ENCODE measurements around the gene VASP.

Gene VASP

GRCh38 chr19:45568732-45569131 is 61.5 kb downstream of the VASP start:
- Histone ChIP-seq H3K27me3 (no peaks in the 10 kb centered on the region), H3K36me3 (no peaks in the 10 kb centered on the region), H3K9me3 (no peaks in the 10 kb centered on the region; the same call in 1 of the 2 replicates), H3K4me3 (ENCODE audit: low read depth, low read length) (no peak overlapping the region), H3K4me1 (no peaks in the 10 kb centered on the region)
- no peak for DNase-seq
- no peak for TF ChIP-seq CTCF (IDR thresholded peaks at IDR 0.05; ENCODE audit: low read depth, low read length)

- Histone ChIP-seq H3K4me3 (ENCODE audit: low read depth, low read length) (no peak overlapping the region), H3K4me1 (no peaks in the 10 kb centered on the region), H3K27me3 (no peaks in the 10 kb centered on the region), H3K9me3 (no peaks in the 10 kb centered on the region; the same call in 1 of the 2 replicates), H3K36me3 (no peaks in the 10 kb centered on the region)
- DNase-seq, result peak; percentile 69
- peak; percentile 84 for TF ChIP-seq CTCF (IDR thresholded peaks at IDR 0.05; ENCODE audit: low read depth, low read length)
These were observed 62.5 kb downstream of the VASP start for GRCh38 chr19:45569619-45570421.

GRCh38 chr19:45571457-45572220 is 64.4 kb downstream of the VASP start:
- no peaks in the 10 kb centered on the region; the same call in 1 of the 2 replicates for H3K9me3 ChIP-seq
- no peaks in the 10 kb centered on the region for H3K27me3 ChIP-seq
- no peak for DNase-seq
- TF ChIP-seq CTCF (IDR thresholded peaks at IDR 0.05; ENCODE audit: low read depth, low read length), result no peak
- H3K36me3 ChIP-seq, result no peaks in the 10 kb centered on the region
- H3K4me3 ChIP-seq (ENCODE audit: low read depth, low read length), result no peak overlapping the region
- no peaks in the 10 kb centered on the region for H3K4me1 ChIP-seq

GRCh38 chr19:45574526-45574925 is 67.2 kb downstream of the VASP start:
- Histone ChIP-seq H3K4me1 (no peaks in the 10 kb centered on the region), H3K9me3 (no peaks in the 10 kb centered on the region; the same call in 1 of the 2 replicates), H3K36me3 (no peaks in the 10 kb centered on the region), H3K4me3 (ENCODE audit: low read depth, low read length) (no peak overlapping the region), H3K27me3 (no peaks in the 10 kb centered on the region)
- no peak for DNase-seq
- TF ChIP-seq CTCF (IDR thresholded peaks at IDR 0.05; ENCODE audit: low read depth, low read length), result no peak

- Histone ChIP-seq H3K27me3 (no peaks in the 10 kb centered on the region), H3K9me3 (no peaks in the 10 kb centered on the region; the same call in 1 of the 2 replicates), H3K4me1 (no peaks in the 10 kb centered on the region), H3K4me3 (ENCODE audit: low read depth, low read length) (no peak overlapping the region), H3K36me3 (no peaks in the 10 kb centered on the region)
- TF ChIP-seq CTCF (IDR thresholded peaks at IDR 0.05; ENCODE audit: low read depth, low read length), result no peak
- DNase-seq, result no peak
These were observed 67.9 kb downstream of the VASP start for GRCh38 chr19:45575216-45575615.
